ENCODE data around the gene PON1. TPM values are rescaled to one million over a fixed set of nuclear protein-coding genes. Genes with fewer than 3 reads are reported as not detected.

The PON1 gene
- total RNA-seq, 4 donors from 2014 or later = not detected

DNA sequence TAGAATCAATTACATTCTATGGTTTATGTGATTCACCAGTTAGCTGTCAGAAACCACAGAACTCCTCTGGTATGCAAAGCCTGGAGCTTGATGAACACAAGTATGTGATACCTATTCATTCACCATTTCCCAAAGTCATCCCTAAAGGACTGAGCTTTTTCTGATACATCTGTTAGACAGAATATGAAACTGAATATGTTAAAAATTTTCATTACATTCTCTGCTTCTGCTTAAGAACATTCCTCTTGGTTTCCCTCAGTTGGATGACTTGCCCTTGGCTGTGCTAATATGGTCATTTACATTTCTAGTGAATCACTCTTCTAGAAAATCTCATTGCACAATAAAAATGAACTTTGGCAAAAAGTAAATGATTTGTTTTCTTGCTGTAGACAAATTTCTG, 10.8 kb upstream of the PON1 start:
- H3K27ac ChIP-seq = no peak overlapping the region
- no peak for TF ChIP-seq POLR2A (IDR thresholded peaks at IDR 0.05)
- TF ChIP-seq, protein P1, sequence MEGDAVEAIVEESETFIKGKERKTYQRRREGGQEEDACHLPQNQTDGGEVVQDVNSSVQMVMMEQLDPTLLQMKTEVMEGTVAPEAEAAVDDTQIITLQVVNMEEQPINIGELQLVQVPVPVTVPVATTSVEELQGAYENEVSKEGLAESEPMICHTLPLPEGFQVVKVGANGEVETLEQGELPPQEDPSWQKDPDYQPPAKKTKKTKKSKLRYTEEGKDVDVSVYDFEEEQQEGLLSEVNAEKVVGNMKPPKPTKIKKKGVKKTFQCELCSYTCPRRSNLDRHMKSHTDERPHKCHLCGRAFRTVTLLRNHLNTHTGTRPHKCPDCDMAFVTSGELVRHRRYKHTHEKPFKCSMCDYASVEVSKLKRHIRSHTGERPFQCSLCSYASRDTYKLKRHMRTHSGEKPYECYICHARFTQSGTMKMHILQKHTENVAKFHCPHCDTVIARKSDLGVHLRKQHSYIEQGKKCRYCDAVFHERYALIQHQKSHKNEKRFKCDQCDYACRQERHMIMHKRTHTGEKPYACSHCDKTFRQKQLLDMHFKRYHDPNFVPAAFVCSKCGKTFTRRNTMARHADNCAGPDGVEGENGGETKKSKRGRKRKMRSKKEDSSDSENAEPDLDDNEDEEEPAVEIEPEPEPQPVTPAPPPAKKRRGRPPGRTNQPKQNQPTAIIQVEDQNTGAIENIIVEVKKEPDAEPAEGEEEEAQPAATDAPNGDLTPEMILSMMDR (IDR thresholded peaks at IDR 0.05) = no peak
- intact Hi-C loops (cut with DNase I; ENCODE audit: low total_unique reads) = no loop called here
- no peaks in the 10 kb centered on the region for H3K36me3 ChIP-seq
- H3K4me1 ChIP-seq = no peaks in the 10 kb centered on the region
- no peaks in the 10 kb centered on the region for H3K27me3 ChIP-seq
- DNase-seq = no peak
- no peak overlapping the region for H3K4me3 ChIP-seq
- no peaks in the 10 kb centered on the region for H3K9me3 ChIP-seq

DNA sequence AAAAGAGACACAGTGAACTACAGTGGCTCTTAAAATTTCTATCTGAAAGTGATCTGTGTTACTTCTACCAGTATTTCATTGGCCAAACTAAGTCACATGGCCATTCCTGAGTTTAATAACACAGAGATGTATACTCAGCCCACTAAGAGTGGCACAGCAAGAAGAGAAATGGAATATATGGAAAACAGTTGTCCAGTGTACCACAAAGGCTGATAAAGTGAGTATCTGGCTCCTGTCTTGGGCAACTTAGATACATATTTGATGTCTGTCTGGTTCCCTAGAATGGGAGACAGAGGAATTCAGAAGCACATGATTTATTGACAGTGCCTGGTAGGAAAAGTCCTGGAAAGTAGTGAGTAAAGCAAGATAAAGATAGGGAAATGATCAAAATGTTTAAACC, 10.1 kb upstream of the PON1 start:
- intact Hi-C loops (cut with DNase I; ENCODE audit: low total_unique reads) = no loop called here
- H3K9me3 ChIP-seq = no peaks in the 10 kb centered on the region
- H3K4me3 ChIP-seq = no peak overlapping the region
- no peak for TF ChIP-seq POLR2A (IDR thresholded peaks at IDR 0.05)
- TF ChIP-seq, protein P1 (IDR thresholded peaks at IDR 0.05) = no peak
- DNase-seq = no peak
- H3K4me1 ChIP-seq = no peaks in the 10 kb centered on the region
- H3K27me3 ChIP-seq = no peaks in the 10 kb centered on the region
- no peaks in the 10 kb centered on the region for H3K36me3 ChIP-seq
- H3K27ac ChIP-seq = no peak overlapping the region

DNA sequence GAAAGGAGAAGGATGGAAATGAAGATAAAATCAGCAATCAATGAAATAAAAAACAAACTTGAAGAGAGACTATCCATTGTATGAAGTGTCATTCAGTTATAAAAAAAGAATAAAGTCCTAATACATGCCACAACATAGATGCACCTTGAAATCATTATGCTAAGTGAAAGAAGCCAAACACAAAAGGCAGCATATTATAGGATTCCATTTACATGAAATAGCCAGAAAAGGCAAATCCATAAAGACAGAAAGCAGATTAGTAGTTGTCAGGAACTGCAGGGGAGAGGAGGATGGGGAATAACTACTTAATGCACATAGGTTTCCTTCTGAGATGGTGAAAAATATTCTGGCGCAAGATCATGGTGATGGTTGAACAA, 6.6 kb upstream of the PON1 start:
- peak overlapping the region in 1 of 2 donors; percentile 16 for H3K4me3 ChIP-seq
- no peak for DNase-seq
- H3K27ac ChIP-seq = no peak overlapping the region
- H3K27me3 ChIP-seq = no peaks in the 10 kb centered on the region
- H3K4me1 ChIP-seq = no peaks in the 10 kb centered on the region
- TF ChIP-seq, protein P1 (IDR thresholded peaks at IDR 0.05) = no peak
- TF ChIP-seq POLR2A (IDR thresholded peaks at IDR 0.05) = no peak
- no peaks in the 10 kb centered on the region for H3K36me3 ChIP-seq
- no peaks in the 10 kb centered on the region for H3K9me3 ChIP-seq
- intact Hi-C loops (cut with DNase I; ENCODE audit: low total_unique reads) = no loop called here

DNA sequence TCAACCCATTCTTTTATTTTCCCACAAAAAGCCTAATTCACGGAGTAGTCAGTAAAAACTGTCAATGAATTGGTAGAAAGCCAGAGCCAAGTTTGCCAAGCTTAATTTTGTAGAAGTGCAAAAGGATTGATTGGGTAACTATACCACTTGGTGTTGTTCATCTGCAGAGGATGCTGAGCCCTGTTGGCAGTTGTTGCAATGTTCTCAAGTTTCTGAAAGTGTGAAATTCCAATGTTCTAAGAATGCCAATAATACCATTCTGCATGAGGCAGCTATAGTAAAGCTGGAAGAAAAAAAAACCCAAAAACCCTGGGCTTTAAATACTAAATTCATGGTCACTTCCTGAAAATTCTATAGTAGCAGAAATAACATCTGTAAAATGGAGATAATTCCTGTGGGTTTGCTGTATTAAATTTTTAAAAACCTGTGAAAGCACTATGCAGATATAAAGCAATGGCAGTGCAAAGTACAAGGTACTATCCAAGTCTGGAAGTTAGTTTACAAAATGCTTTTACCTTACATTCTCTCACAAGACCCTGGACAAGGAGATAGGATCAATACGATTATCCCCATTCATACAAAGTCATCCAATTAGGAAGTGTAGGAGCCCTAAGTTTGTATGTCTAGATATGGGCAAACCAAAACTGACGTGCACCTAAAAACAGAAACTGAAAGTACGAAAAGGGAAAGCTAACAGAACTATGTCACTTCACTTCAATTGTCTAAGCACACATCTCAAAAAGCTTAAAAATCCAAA, 6.0 kb upstream of the PON1 start:
- intact Hi-C loops (cut with DNase I; ENCODE audit: low total_unique reads) = no loop called here
- DNase-seq = no peak
- Histone ChIP-seq H3K4me1 (no peaks in the 10 kb centered on the region), H3K27me3 (no peaks in the 10 kb centered on the region), H3K4me3 (peak overlapping the region in 1 of 2 donors; percentile 16), H3K36me3 (no peaks in the 10 kb centered on the region), H3K9me3 (no peaks in the 10 kb centered on the region), H3K27ac (no peak overlapping the region)
- no peak for TF ChIP-seq POLR2A (IDR thresholded peaks at IDR 0.05)
- TF ChIP-seq, protein P1 (IDR thresholded peaks at IDR 0.05) = no peak

DNA sequence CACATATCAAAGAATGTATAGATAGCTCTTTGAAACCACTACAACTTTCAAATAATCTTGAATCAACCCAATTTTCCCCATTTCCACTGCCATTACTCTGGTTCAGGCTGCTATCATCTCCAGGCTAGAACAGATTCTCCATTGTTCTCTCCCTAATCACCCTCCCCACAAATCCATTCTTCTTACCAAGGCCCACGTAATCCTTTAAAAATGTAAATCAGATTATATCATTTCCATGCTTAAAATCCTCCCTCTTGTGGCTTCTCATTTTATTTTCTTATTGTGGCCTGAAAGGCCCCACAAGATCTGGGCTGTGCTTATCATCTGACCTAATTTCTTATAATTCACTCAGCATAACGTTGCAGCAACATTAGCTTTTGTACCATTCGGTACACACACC, 3.0 kb upstream of the PON1 start:
- no peak for TF ChIP-seq POLR2A (IDR thresholded peaks at IDR 0.05)
- TF ChIP-seq, protein P1 (IDR thresholded peaks at IDR 0.05) = no peak
- no peaks in the 10 kb centered on the region for H3K36me3 ChIP-seq
- H3K9me3 ChIP-seq = no peaks in the 10 kb centered on the region
- no peak overlapping the region for H3K27ac ChIP-seq
- no peaks in the 10 kb centered on the region for H3K4me1 ChIP-seq
- intact Hi-C loops (cut with DNase I; ENCODE audit: low total_unique reads) = no loop called here
- no peaks in the 10 kb centered on the region for H3K27me3 ChIP-seq
- no peak overlapping the region for H3K4me3 ChIP-seq
- DNase-seq = no peak

All from uterus (tissue), 4 donors.